ENCODE data around the gene ANO6. TPM values are rescaled to one million over a fixed set of nuclear protein-coding genes. Genes with fewer than 3 reads are reported as not detected.
A peak's percentile ranks its signal among the peaks of the same experiment; 100 is the strongest.

Gene ANO6
- polyA plus RNA-seq, 3 donors, result 77.6 to 81.4 (median 79.7) TPM

- no peak for DNase-seq (ENCODE audit: low read depth in 3 of 3, low spot score in 2 of 3)
Measured at GRCh38 chr12:45337835-45338234, 121.9 kb downstream of the ANO6 start.

DNA sequence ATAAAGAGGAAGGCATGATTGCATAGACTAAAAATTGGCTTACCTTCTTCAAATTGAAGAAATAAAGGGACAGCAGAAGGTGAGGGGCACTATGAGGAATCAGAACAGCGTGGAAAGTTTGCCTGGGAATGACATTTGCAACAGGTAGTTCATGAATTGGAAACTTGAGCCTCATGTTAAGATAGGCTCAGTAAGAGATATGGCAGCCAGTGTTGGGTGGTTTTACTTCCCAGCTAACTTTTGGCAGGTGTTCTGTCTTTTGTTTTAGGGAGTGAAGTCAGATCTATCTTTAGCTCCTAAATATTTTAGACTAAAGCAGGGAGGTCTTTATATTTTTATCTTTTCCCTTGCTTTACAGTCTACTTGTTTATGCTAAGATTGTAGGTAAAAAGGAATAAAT, 122.4 kb downstream of the ANO6 start:
- DNase-seq (ENCODE audit: low read depth in 3 of 3, low spot score in 2 of 3), result no peak

- DNase-seq (ENCODE audit: low read depth in 3 of 3, low spot score in 2 of 3), result no peak
Measured at GRCh38 chr12:45339035-45339434, 123.1 kb downstream of the ANO6 start.

DNA sequence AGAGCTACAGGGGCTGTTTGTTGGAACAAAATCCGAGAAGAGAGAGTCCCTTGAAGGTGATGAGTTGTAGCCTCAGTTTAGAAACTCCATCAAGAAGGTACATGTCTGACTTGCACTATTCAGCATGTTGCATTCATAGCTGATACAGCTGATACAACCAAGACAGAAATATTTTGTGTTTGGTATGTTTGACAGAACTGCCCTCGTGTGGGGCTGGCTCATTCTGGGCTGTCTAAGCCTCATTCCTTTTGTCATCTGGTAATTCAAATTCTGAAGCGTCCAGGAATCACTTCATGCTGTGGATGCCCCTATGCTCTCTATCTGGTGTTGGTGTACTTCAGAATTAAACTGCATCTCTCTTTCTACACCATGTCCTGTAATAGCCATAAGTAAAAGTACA, 126.3 kb downstream of the ANO6 start:
- no peak for DNase-seq (ENCODE audit: low read depth in 3 of 3, low spot score in 2 of 3)

DNA sequence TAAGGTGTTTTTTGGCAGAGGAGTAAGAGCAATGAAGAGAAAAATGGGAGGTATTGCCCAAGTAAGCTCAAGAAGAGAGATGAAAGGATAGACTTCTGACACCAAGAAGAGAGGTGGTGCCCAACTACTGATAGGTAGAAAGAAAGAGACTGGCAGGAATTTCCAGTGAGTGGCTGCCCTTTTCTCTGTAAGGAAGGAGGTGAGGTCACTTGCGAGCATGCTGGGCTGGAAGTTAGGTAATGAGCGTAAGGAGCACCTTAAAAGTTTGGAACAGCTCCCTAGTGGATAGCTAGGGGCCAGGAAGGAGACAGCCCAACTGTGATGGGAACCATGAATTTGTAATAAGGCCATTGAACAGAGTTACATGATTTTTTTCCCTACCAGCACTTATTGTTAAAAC, 127.0 kb downstream of the ANO6 start:
- DNase-seq (ENCODE audit: low read depth in 3 of 3, low spot score in 2 of 3), result no peak

DNA sequence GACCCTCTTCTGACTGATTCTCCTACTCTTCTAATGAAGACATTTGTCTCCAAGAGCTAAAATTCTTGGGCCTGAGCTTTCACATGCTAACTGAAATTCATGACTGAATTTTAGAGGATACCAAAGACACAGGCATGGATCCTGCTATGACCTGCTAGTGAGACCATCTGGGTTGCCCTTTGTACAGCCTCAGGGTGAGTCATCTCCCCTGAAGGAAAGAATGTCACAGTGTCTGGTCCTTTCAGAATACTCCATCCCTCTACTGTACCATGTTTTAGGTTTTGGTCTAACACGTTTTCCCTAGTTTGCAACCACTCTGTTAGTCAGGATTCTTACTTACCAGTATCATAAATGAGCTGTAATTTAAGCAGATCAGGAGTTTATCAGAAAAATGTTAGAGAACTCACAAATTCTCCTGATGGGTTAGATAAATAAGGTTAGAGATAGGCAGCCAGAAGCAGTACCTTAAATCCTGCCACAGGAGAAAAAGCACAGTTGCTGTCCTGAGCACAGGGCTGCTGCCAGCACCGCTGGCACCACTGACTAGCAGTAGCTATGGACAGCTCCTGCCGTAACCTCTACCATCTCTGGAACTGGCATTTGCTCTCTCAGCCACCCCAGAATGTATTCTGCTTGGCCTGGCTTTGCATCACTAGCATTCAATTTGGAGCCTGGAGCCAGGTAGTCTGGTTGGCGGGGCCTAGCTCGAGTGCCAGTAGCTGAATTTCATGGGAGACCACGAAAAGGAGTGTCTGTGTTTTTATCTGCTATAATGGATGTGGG, 127.6 kb downstream of the ANO6 start:
- no peak for DNase-seq (ENCODE audit: low read depth in 3 of 3, low spot score in 2 of 3)

GRCh38 chr12:45348311-45348710, 132.4 kb downstream of the ANO6 start:
- DNase-seq (ENCODE audit: low read depth in 3 of 3, low spot score in 2 of 3), result no peak

DNA sequence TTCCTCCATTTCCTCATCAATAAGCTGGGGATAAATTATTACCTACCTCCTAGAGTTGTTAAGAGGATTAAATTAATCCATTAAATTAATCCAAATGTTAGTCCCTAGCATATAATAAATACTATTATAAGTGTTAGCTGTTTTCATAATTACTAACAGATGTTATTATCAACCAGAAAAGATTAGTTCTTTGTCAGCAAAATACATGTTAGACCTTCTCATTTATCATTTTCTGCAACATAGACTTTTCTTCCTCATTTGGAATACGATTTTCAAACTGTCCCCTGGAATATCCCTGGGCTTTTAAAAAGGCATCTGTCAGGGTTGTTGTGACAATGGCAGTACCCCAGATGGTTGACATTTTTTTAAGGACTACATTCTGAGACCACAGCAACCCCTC, 133.1 kb downstream of the ANO6 start:
- no peak for DNase-seq (ENCODE audit: low read depth in 3 of 3, low spot score in 2 of 3)

DNA sequence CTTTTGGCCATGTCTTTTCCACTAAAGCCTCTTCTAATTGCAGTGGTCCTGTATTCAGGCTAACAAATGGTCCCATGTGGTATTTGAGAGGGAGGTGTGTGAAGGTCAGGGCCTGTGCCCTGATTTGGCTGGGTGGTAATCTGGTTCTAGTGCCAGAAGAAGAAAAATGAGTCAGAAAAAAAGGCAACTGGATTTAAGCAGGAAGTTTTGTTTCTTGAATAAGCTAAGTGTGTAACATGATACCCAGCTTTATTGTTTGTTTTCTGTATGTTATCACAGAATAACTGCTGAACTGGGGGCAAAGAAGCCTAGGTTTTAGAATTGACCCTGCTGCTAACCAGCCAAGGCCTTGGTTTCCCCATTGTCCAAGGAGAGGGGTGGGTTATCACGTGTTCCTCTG, 134.0 kb downstream of the ANO6 start:
- no peak for DNase-seq (ENCODE audit: low read depth in 3 of 3, low spot score in 2 of 3)

GRCh38 chr12:45350861-45351260, 135.0 kb downstream of the ANO6 start:
- DNase-seq (ENCODE audit: low read depth in 3 of 3, low spot score in 2 of 3), result no peak

DNA sequence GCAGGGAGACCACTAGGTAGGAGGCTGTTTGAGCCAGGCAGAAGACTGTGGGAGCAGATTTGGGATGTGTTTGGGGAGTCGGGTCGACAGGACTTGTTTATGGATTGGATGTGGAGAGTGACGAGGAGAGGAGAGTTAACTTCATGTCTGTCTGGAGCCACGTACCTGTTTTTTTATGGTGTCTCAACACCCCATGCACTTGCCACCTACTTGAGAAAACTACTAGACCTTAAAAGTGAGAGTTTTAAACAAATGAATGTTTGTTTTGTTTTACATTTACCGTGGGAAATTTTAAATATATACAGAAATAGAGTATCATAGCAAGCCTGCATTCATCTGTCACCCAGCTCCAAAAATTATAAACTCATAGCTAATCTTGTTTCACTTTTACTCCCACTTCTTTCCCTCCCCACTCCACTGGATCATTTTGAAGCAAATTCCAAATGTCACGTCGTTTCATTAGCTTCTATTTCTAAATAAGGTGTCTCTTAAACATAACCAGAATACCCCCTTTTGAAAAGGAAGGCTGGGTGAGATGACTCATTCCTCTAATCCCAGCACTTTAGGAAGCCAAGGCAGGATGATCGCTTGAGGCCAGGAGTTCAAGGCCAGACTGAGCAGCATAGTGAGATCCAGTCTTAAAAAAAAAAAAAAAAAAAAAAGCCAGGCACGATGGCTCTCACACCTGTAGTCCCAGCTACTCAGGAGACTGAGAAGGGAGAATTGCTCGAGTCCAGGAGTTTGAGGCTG, 136.2 kb downstream of the ANO6 start:
- DNase-seq (ENCODE audit: low read depth in 3 of 3, low spot score in 2 of 3), result no peak

GRCh38 chr12:45353944-45354343, 138.0 kb downstream of the ANO6 start:
- DNase-seq (ENCODE audit: low read depth in 3 of 3, low spot score in 2 of 3), result no peak

DNA sequence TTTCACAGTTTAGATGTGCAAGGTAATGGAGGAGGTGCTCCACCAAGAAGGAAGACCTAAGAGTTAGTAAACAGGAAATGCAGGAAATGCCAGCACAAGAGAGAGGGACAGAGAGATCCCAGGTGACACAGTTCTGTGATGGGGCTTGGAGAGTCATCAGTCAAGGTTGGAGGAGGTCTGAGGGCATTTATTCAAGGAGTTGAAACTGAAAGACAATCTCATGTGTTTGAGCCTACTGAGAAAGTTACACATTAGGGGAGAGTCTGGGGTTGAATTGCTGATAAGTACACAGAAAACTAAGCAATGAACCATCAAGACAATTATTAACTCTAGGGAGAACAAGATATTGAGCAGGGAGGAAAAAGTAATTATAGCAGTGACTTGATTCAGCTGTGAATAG, 138.5 kb downstream of the ANO6 start:
- DNase-seq (ENCODE audit: low read depth in 3 of 3, low spot score in 2 of 3), result no peak

- no peak for DNase-seq (ENCODE audit: low read depth in 3 of 3, low spot score in 2 of 3)
Measured at GRCh38 chr12:45355730-45356129, 139.8 kb downstream of the ANO6 start.

- no peak for DNase-seq (ENCODE audit: low read depth in 3 of 3, low spot score in 2 of 3)
Measured at GRCh38 chr12:45356822-45357538, 141.1 kb downstream of the ANO6 start.

DNA sequence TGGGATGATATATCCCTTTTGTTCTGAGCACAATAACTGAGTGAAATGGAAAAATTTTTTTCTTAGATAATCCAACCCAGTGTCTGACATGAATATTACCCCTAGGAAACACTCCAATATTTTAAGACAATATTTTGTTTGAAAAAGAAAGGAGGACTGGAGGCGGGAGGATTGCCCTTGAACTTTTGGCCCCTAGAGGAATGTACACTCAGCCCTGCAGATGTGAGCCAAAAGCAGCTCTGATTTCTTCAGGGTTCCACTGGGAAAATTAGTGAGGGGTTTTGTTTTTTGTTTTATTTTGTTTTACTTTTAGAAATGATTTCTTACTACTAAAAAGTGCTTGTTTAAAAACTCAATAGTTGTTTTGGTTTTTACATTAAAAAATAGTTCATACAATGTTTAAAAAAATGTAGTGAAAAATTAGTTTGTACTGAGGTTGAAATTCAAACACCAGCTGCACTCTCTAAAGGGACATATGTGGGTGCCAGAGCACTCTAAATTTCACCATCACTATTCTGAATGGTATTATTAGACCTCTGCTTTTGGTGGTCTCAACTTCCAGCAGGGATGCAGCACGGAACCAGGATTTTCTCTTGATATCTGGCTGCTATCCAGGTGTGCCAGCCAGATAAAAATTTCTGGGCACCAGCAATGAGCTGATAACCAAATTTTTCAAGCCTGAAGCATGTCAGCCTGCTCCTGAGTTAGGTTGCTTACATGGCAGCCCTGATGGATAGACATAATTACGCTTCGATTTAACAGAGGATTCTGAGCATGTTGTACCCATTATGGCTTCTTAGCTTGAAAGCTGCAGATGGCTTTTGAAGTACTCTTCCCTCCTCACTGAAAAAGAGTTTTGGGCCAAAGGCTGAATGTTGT, 141.9 kb downstream of the ANO6 start:
- DNase-seq (ENCODE audit: low read depth in 3 of 3, low spot score in 2 of 3), result peak; percentile 9 to 33 (median 29)

- DNase-seq (ENCODE audit: low read depth in 3 of 3, low spot score in 2 of 3), result no peak
Measured at GRCh38 chr12:45362291-45362690, 146.4 kb downstream of the ANO6 start.

DNA sequence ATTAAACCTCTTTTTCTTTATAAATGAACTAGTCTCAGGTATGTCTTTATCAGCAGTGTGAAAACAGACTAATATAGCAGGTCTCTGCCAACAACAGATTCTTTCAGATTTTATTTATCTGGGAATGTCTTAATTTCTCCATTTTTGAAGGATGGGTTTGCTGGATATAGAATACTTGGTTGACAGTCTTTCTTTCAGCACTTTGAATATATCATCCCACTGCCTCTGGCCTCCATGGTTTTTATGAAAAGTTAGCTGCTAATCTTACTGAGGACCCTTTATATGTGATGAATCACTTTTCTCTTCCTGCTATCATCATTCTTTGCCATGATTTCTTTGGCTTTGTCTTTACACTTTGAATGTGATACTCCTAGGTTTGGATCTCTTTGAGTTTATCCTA, 148.0 kb downstream of the ANO6 start:
- DNase-seq (ENCODE audit: low read depth in 3 of 3, low spot score in 2 of 3), result no peak

DNA sequence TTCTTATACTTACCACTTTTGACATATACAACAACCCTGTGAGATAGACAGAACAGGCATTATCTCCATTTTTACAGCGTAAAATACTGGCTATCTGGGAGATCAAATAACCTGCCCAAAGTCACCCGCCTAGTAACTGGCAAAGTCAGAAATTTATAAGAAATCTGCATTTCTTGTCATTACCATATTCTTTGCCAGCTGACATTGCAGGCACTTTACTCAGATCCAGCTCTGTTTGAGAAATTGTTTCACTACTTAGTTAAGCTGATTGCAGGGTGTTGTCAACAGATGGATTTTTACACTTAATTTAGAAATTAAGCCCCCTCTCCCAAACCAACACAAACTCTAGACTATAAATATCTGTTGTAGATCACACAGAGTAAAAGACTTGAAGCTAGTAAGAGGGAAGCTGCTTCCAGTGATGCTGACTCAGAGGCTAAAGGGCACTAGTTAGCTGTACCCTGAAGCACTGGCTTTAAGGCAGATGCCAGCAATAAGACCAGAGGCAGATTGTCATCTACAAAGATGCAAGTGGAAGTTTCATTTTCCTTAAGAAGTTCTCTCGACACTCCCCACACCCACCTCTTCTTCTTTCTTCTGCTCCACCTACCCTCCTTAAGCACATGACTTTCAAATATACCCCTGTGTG, 153.1 kb downstream of the ANO6 start:
- DNase-seq (ENCODE audit: low read depth in 3 of 3, low spot score in 2 of 3), result no peak

GRCh38 chr12:45377815-45378214, 161.9 kb downstream of the ANO6 start:
- DNase-seq (ENCODE audit: low read depth in 3 of 3, low spot score in 2 of 3), result no peak

All from right renal cortex interstitium (tissue), 3 donors.